ENCODE measurements around the gene EFCAB7. TPM values are rescaled to one million over a fixed set of nuclear protein-coding genes. Genes with fewer than 3 reads are reported as not detected.
"Not testable (repeated sequence)": the region's sequence is repeated elsewhere in the genome, so short reads cannot be mapped to it uniquely, and the experiment has no call there.

Gene EFCAB7
- total RNA-seq, 2 experiments from 2014 or later = 5.7 to 8.9 TPM

DNA sequence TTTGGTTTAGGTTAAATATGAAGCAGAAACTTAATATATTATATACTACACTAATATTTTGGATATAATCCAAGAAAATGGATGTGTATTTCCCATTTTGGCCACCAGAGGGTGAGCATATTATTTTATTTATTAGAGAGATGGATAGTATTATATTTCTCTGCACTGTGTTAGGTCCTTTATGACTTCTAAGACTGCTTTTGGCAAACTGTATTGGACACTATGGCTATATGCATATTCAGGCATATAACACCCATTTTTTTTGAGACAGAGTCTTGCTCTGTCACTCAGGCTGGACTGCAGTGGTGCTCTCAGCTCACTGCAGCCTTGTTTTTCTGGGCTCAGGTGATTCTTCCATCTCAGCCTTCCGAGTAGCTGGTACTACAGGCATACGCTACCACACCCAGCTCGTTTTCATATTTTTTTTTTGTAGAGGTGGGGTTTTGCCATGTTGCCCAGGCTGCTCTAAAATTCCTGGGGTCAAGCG lies 52.1 kb downstream of the EFCAB7 start:
- H3K36me3 Mint-ChIP-seq (ENCODE audit: low read depth) = no peaks in the 10 kb centered on the region
- H3K4me3 ChIP-seq (ENCODE audit: low read length) = no peak overlapping the region
- no peaks in the 10 kb centered on the region for H3K4me1 ChIP-seq (ENCODE audit: insufficient read depth, low read length)
- CTCF ChIA-PET = interaction anchor here (1.3 kb wide), 1 partner anchor 18 kb away, joined by 5 read pairs; the partner anchor contains the start of gene PGM1
- H3K4me1 Mint-ChIP-seq (ENCODE audit: low read depth) = no peaks in the 10 kb centered on the region
- no peak overlapping the region for H3K27ac ChIP-seq (ENCODE audit: low read depth in 1 of 2, low read length in 2 of 2)
- POLR2A ChIA-PET = interaction anchor here (0.7 to 2.7 kb wide), 3 partner anchors 15 to 745 kb away, joined by 3 to 6 read pairs (median 3); partner anchors contain the start of gene PGM1
- H3K27ac Mint-ChIP-seq = no peak overlapping the region
- H3K9me3 ChIP-seq (ENCODE audit: control insufficient read depth in 1 of 2, insufficient read depth in 1 of 2, low read length in 2 of 2) = no peaks in the 10 kb centered on the region
- no peaks in the 10 kb centered on the region for H3K27me3 ChIP-seq (ENCODE audit: control insufficient read depth in 1 of 2, insufficient read depth in 2 of 2, low read length in 2 of 2)
- no peak overlapping the region for H3K4me3 Mint-ChIP-seq
- ATAC-seq (ENCODE audit: poor library complexity) (no peak), DNase-seq (peak in 4 of 14 experiments; percentile 19 to 50 (median 44))
- H3K27me3 Mint-ChIP-seq = no peaks in the 10 kb centered on the region
- TF ChIP-seq, protein P1, sequence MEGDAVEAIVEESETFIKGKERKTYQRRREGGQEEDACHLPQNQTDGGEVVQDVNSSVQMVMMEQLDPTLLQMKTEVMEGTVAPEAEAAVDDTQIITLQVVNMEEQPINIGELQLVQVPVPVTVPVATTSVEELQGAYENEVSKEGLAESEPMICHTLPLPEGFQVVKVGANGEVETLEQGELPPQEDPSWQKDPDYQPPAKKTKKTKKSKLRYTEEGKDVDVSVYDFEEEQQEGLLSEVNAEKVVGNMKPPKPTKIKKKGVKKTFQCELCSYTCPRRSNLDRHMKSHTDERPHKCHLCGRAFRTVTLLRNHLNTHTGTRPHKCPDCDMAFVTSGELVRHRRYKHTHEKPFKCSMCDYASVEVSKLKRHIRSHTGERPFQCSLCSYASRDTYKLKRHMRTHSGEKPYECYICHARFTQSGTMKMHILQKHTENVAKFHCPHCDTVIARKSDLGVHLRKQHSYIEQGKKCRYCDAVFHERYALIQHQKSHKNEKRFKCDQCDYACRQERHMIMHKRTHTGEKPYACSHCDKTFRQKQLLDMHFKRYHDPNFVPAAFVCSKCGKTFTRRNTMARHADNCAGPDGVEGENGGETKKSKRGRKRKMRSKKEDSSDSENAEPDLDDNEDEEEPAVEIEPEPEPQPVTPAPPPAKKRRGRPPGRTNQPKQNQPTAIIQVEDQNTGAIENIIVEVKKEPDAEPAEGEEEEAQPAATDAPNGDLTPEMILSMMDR (IDR thresholded peaks at IDR 0.05) = peak; percentile 87
- intact Hi-C loops (cut with DNase I, micrococcal nuclease) = loop anchor here (1.0 to 2.0 kb wide), 2 partner anchors 19 to 671 kb away; no protein-coding TSS in a partner anchor
- H3K36me3 ChIP-seq (ENCODE audit: insufficient read depth, low read length) = no peaks in the 10 kb centered on the region
- H3K9me3 Mint-ChIP-seq = no peaks in the 10 kb centered on the region

DNA sequence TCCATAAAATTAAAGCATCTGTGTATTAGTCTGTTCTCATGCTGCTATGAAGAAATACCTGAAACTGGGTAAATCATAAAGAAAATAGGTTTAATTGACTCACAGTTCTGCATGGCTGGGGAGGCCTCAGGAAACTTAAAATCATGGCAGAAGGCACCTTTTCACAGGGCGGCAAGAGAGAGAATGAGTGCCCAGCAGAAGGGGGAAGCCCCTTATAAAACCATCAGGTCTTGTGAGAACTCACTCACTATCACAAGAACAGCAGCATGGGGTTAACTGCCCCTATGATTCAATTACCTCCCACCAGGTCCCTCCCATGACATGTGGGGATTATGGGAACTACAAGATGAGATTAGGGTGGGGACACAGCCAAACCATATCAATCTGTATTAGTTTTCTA lies 63.0 kb downstream of the EFCAB7 start:
- H3K27ac ChIP-seq (ENCODE audit: low read depth in 1 of 2, low read length in 2 of 2); H3K4me1 ChIP-seq (ENCODE audit: insufficient read depth, low read length); H3K4me3 ChIP-seq (ENCODE audit: low read length); H3K4me1 Mint-ChIP-seq (ENCODE audit: low read depth); H3K27me3 Mint-ChIP-seq; CTCF ChIA-PET; intact Hi-C loops (cut with DNase I, micrococcal nuclease); DNase-seq; H3K4me3 Mint-ChIP-seq; POLR2A ChIA-PET; H3K9me3 Mint-ChIP-seq; H3K9me3 ChIP-seq (ENCODE audit: control insufficient read depth in 1 of 2, insufficient read depth in 1 of 2, low read length in 2 of 2); H3K27ac Mint-ChIP-seq; ATAC-seq (ENCODE audit: poor library complexity); H3K27me3 ChIP-seq (ENCODE audit: control insufficient read depth in 1 of 2, insufficient read depth in 2 of 2, low read length in 2 of 2); H3K36me3 ChIP-seq (ENCODE audit: insufficient read depth, low read length): not testable (repeated sequence)
- peaks cover 11% of the 10 kb centered on the region for H3K36me3 Mint-ChIP-seq (ENCODE audit: low read depth)

GRCh38 chr1:63590166-63590560 lies 66.8 kb downstream of the EFCAB7 start:
- TF ChIP-seq, protein P1 (IDR thresholded peaks at IDR 0.05) = no peak
- Histone ChIP-seq H3K9me3 (ENCODE audit: control insufficient read depth in 1 of 2, insufficient read depth in 1 of 2, low read length in 2 of 2) (no peaks in the 10 kb centered on the region), H3K27me3 (ENCODE audit: control insufficient read depth in 1 of 2, insufficient read depth in 2 of 2, low read length in 2 of 2) (no peaks in the 10 kb centered on the region), H3K36me3 (ENCODE audit: insufficient read depth, low read length) (no peaks in the 10 kb centered on the region), H3K4me3 (ENCODE audit: low read length) (no peak overlapping the region), H3K27ac (ENCODE audit: low read depth in 1 of 2, low read length in 2 of 2) (no peak overlapping the region), H3K4me1 (ENCODE audit: insufficient read depth, low read length) (peaks cover 21% of the 10 kb centered on the region)
- no peak for ATAC-seq (ENCODE audit: poor library complexity)
- intact Hi-C loops (cut with DNase I, micrococcal nuclease) = loop anchor here in 1 of 2 experiments (10.0 kb wide), 1 partner anchor 1475 kb away; no protein-coding TSS in a partner anchor
- Mint-ChIP-seq H3K4me1 (ENCODE audit: low read depth) (peaks cover 29% of the 10 kb centered on the region), H3K4me3 (no peak overlapping the region), H3K36me3 (ENCODE audit: low read depth) (peaks cover 14% of the 10 kb centered on the region), H3K27me3 (no peaks in the 10 kb centered on the region), H3K27ac (no peak overlapping the region), H3K9me3 (no peaks in the 10 kb centered on the region)
- ChIA-PET POLR2A (interaction anchor here (1.3 kb wide), 1 partner anchor 14 kb away, joined by 3 read pairs; no protein-coding TSS in a partner anchor), CTCF (no interaction called here)
- DNase-seq = no peak

All from CD4-positive, alpha-beta T cell (primary cell).